Stimulated activated CD4-positive, alpha-beta T cell treated with anti-CD3 and anti-CD28 coated beads, Interleukin-4, amount 100 ng/mL, for 1 hour (primary cell): Measurements from ENCODE around the gene EPS15.

Experiments
- DNase-seq: peaks from one replicate; pipeline ENCODE4 v3.0.0-alpha.2; 2020

Gene EPS15

DNA sequence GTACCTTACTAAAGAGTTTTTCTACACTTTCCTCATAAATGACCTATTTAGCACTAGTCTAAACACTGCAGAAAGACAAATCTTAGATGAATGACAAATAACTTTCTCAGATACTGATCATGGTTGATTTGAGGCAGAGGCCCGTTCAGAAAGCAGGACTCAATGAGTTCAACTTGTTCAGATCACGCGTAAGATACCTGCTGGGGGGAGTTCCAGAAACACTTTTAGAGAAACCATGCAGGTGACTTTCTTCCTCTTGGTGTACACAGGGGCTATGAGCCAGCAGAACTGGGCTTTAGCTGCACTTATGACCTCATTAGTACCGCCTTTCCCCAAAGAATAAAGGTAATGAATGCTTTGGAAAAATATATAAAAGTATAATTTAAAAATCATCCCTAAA is 149.9 kb downstream of the EPS15 start:
- DNase-seq = no peak

DNA sequence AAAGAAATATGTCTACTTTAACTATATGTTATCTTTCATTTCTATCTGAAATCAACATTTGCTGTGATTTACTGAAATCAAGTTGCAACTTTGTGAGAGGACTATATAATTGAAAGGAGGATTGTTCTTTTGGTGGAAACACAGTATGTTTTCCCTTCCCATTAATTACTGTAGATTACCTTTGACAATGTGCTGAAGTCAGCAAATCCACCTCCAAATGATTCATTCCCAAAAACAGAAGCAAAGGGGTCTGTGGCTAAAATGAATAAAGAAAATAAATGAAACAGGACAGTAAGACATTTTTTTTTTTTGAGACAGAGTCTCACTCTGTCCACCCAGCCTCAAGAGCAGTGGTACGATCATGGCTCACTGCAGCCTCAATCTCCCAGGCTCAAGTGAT is 153.3 kb downstream of the EPS15 start:
- DNase-seq = no peak

DNA sequence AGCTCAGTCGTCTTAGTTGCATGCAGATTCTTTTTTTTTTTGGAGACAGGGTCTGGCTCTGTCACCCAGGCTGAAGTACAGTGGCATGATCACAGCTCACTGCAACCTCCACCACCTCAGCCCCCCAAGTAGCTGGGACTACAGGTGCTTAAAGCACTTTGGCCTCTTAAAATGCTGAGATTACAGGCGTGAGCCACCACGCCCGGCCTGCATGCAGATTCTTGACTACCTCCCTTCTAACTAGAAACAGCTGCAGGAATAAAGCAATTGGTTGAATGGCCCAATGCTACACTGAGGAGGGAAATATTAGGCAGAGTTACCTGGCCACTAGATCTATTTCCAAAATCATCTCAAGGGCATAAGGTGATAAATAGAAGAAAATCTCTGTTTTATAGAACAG is 159.2 kb downstream of the EPS15 start:
- no peak for DNase-seq

DNA sequence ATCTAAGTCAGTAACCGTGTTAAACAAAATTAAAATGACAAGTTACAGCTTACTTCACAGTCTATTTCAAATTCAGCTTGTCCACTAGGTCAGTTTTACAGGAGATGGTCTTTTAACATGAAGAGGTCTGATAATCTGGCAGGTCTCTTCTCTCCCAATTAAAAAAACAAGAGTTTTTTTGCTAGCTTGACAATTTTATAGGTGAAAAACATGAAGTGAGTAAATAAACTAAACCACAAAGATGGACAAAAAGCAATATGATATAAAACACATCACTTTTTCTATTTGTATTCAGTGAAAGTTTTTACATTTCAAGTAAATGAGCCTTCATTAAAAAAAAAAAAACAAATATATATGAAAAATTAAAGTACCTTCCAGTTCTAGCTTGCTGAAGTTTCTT is 163.7 kb downstream of the EPS15 start:
- DNase-seq = no peak

DNA sequence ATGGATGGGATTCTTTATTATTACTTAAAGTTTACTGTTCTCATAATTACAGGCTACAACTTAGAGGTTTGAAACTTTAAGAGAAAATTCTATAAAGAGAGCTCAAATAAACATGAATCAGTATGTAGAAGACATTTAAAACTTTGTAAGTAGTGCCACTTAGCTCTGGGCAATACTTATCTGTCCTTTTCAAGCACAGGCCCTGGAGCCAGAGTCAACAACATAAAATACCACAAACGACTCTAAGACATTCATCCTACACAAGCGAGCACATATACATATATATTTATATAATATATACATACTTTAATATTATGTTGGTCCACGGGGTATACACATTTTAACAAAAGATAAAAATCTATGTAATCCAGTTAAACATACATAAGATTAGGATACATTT is 164.7 kb downstream of the EPS15 start:
- DNase-seq = no peak

DNA sequence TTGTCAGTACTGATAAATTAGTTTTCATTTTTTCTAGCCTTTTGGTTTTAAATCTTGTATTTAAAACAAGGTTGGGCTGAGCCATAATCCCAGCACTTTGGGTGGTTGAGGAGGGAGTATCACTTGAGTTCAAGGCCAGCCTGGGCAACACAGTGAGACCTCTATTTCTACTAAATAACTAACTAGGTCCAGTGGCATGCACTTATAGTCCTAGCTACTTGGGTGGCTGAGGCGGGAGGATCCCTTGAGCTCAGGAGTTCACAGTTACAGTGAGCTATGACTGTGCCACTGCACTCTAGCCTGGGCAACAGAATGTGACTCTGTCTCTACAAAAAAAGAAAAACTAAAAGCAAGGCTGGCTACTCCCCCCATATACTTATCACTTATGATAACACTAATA is 167.2 kb downstream of the EPS15 start:
- no peak for DNase-seq

DNA sequence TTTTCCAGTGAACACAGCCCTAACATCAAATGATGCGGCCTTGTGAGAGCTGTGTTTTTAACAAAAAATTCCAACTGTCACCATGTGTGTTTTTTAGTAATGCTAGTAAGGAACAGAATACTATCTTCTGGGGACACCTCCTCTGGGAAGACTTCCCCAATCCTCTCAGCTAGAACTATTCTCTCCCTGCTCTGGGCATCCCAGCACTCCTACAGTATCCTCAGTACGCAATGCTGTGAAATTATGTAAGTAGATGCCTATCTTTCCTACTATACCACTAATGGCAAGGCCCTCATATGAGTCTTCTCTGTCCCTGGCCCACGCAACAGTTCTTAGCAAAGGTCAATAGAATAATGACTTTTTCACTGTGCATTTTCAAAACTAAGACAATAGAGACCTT is 169.2 kb downstream of the EPS15 start:
- no peak for DNase-seq

DNA sequence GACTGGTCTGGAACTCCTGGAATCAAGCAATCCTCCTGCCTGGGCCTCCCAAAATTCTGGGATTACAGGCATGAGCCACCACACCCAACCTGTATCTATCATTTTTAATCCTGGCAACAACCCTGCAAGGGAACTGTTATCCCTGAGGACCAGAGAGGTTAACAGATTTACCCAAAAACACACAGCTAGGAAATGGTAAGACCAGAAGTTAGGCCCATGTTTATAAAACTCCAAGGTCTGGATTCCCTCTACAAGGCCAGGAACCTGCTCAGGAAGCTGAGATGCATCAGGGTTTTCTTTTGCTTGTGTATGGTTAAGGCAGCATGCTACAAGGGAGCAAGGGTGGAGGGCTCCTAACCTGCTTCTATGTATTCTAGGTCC is 170.9 kb downstream of the EPS15 start:
- no peak for DNase-seq

DNA sequence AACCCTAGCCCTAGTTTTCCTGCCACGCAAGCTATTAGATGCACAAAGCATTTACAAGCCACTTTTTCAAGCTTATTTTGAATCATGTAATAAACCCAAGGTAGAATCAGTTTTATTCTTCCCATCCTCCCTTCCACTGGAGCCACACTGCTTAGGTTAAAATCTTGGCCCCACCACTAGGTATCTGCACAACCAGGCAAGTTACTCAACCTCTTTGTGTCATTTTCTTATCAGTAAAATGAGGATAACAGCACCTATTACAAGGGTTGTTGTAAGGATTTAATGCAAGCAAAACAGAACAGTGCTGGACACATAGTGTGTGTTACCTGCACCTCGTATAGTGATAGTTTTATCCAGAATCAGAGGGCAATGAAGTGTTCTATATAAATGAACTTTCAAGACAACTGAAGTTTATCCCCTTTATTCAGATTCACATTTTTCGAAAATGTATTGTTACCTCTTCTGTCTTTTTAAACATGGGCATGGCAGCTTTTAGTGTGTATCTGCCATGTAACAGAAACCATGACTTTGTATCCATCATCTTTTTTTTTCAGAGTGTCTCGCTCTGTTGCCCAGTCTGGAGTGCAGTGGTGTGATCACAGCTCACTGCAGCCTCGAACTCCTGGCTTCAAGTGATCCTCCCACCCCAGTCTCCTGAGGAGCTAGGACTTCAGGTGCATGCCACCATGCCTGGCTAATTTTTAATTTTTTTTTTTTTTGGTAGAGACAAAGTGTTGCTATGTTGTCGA is 171.5 kb downstream of the EPS15 start:
- no peak for DNase-seq

DNA sequence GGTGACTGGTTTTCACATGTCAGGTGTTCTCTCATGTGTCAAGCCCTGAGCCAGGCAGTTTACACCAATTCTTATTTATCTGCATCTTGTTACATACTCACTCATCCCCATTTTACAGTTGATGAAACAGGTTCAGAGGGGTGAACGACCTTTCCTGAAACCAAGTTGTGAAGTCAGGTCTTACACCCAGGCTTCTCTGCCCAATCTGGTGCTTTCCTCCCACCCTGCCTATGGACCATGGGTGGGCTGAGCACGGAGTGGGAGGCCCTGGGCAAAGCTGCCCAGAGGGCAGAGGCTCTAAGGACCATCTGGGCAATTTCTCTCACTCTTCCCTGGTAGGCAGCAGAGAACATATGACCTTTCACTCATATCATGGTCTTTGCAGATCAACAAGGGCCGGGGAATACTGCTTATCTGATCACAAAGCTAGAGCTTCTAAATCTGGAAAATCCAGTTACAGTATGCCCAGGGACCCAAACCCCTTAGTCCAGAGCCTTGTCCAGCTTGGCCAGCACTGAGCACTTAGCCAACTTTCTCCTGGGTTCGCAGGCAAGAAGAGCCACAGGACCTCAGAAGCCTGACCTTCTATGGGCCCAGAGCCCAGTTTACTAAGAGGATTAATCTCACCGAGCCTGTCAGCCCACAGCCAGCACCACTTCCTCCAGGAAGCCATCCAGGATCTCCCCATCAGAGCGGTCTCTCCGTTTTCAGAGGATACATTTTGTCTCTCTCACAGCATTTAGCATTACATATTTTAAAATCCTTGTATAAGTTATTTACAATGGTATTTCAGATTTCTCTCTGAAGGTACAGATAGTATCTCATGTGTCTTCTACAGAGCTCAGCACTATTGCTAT is 172.8 kb downstream of the EPS15 start:
- no peak for DNase-seq

DNA sequence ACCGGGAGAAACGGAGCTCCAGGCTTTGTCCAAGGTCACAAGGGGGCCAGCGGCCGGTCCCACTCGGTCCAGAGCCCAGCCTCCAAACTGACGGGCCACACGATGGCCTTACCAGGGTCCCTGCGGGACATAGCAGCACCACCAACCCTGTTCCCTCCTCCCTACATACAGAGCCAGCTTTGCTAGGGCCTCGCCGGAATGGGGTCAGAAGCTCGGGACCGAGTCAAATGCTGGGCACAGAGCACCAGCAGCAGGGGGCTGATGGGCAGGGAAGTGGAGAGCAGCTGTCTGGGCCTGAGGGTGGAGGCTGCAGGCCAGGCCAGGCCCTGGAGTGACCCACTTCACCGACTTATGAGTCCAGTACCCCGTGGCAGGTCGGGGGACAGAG is 173.8 kb downstream of the EPS15 start:
- DNase-seq = no peak

DNA sequence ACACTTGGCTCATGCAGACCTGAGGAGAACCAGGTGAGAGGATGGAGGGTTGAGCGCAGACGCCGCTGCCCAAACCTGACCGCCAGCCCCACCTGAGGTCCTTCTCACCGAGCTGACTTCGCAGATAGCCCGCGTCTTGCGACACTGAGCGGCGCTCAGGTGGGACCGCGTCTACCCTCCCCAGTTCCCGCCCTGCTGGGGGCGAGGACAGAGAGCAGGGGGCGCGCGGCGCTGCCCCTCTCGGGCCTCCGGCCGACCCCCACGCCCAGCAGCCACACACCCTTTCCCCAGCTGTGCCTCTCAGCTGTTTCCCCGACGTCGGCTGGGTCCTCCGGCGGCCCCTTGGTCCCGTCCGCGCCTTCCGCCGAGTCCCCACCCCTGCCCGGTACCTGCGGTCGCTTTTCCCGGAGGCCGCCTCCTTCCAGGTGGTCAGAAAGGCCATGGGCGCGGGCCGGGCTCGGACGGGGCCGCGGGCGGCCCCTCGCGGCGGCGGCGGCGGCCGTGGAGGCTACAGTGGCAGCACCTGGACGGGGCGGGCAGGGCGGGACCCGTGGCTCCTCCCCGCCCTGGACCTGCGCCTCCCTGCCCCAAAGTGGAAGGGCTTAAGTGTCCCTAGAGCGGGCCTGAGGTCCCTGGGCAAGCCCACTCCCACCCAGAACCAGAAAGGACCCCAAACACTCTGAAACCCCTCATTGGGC is 174.3 kb downstream of the EPS15 start:
- no peak for DNase-seq

DNA sequence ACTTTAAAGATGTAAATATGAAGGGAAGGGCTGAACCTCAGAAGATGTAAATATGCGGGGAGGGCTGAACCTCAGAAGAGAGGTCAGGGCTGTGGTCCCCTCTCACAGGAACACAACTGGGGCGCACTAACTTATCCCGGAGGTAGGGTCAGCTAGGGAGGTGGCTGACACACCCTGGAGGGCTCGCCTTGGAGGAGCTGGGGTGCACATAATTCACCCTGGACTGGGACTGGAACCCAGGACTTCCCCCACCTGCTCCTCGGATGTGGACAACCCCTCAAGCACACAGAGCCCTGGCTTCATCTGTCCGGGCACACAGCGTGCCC is 174.8 kb downstream of the EPS15 start:
- no peak for DNase-seq

DNA sequence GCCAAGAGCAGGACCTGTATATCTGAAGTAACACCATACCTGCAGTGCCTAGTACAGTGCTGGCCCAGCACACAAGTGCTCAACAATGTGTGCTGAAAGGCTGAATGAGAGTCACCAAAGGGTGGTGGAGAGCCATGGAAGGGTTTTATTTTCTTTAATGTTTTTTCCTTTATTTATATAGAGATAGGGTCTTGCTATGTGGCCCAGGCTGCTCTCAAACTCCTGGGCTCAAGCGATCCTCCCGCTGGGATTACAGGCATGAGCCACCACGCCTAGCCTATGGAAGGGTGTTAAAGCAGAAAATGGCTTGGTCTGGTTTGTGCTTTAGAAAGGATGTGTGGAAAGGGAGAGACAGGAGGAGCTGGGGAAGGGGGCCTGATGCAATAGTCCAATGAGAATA is 175.4 kb downstream of the EPS15 start:
- DNase-seq = no peak

DNA sequence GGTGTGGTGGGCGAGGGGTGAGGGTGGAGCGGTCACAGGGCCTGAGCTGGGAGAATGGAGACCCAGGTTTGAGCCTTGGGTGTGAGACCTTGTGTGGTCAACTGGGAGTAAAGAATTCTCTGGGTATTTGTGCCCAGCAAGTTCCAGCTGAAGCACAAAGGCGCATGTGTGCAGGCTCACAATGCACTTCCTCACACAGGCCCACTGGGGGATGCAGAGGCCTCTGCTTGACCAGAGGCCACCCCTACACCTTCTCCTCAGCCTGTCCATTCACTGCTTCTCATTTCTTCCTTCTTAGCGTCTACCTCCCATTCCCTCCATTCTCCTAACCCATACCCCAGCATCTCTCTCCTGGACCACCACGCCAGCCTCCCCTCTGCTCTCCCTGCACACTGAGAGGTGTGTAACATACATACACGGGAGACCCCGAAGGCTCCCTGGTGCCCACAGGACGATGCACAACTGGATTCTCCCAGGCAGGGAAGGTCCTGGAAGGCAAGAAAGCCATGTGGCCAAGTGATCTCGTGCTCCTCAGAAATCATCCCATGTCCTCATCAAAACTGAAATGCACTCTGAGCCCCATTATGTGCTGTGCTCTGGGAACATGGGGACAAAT is 176.4 kb downstream of the EPS15 start:
- no peak for DNase-seq

DNA sequence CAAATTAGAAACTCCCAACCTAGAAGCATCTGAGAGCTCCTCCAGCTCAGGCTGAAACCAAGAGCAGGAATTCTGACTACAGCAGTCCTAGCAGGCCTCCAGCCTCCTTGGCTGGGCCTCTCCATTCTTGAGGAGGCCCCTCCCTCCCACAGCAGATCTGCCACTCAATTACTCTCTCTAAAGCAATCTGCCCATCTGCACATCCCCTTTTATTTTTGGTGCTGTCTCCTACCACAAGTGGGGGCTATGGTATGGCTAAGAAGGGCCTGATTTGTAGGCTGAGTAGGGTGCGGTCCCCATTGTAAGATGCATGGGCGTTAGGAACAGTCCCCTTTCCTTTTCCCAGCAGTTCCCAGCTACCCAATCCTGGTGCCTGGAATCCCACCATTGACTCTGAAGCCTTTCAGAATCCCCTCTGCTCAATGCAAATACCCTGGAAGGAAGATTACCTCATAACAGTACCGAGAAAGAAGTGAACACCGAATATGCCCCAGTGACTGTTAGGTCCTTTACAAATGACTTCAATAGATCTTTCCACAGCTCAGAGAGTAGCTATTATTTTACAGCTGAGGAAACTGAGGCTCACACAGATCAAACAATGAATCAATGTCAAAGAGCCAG is 177.1 kb downstream of the EPS15 start:
- DNase-seq = no peak

DNA sequence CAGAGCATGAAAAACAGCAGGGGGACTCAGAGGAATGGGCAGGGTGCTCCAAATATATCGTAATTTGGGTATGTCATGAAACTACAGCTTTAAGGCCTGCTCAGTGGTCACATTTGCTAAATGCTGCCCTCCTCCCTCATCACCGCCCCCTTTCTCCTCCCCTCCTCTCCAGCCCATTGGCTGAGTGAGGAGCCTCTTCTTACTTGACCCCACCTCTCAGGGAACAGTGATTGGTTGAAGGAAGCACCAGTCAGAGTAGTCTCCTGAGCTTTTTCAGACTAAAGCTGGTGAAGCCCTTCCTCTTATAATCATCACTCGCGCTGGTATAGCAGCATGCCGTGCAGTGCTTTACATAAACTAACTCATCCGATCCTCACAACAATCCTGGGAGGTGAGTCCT is 178.7 kb downstream of the EPS15 start:
- no peak for DNase-seq

DNA sequence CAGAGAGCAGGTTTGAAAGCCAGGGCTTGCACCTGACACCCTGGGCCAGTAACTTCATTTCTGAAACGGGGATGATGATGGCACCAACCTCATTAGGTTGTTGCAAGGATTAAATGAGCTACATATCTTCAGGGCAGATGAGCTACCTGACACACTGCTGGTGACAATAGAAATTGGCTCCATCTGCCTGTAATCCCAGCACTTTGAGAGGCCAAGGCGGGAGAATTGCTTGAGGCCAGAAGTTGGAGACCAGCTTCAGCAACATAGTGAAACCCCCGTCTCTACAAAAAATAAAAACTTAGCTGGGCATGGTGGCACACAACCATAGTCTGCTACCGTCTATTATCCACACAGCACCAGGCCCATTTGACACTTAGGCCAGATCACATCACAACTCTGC is 182.4 kb downstream of the EPS15 start:
- DNase-seq = no peak

DNA sequence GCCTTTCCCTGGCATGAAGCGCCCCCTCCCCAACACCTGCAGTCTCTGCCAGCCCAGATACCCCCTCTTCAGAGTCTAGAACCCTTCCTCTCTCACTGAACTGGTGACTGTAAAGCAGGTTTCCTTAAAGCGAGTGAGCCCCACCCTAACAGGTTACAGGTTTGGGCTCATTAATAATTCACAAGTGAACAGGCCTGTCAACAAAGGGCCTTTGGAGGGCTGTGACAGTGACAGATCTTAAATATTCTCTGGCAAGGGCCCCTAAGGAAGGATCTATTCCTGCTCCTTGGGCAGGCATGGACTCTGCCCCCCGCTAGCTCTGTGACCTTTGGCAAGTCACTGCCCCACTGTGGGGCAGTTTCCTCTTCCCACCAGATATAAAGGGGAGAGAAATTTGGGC is 183.1 kb downstream of the EPS15 start:
- DNase-seq = no peak

DNA sequence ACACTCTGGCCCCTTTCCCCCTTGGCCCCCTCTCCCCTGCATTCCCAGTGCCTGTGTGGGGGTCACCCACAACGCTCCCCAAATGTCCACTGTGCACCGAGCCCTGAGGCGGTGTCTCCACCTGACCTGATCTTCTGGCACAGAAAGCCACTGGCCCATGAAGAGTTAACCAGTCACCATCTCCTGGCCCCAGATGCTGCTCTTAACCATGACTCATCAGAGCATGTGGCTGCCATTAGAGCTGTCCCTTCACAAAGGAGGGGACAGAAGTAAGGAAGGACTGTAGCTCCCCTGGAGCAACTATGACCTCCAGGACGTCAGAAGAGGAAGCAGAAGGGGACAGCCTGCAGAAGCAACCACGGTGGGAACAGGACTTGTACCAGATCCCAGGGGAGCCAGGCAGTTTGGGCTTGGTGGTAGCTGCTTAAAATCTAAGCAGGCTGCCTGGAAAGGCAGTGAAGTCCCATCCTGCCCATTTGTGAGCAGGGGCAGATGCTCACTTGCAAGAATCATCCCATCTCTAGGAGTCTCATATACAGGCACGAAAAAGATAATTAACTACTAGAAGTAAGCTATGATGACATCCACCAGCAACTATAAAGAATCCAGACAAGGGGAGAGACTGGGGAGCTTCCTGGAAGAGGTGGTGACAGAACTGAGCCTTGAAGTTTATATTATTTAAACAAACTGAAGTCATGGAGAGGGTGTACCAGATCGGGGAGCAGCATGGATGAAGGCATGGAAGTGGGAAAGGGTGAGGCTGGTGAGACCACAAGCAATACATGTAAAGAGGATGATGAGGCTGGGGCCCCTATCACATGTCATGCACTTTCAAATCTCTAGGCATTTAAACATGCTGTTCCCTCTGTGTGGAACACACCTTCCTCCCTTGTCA is 187.6 kb downstream of the EPS15 start:
- no peak for DNase-seq

DNA sequence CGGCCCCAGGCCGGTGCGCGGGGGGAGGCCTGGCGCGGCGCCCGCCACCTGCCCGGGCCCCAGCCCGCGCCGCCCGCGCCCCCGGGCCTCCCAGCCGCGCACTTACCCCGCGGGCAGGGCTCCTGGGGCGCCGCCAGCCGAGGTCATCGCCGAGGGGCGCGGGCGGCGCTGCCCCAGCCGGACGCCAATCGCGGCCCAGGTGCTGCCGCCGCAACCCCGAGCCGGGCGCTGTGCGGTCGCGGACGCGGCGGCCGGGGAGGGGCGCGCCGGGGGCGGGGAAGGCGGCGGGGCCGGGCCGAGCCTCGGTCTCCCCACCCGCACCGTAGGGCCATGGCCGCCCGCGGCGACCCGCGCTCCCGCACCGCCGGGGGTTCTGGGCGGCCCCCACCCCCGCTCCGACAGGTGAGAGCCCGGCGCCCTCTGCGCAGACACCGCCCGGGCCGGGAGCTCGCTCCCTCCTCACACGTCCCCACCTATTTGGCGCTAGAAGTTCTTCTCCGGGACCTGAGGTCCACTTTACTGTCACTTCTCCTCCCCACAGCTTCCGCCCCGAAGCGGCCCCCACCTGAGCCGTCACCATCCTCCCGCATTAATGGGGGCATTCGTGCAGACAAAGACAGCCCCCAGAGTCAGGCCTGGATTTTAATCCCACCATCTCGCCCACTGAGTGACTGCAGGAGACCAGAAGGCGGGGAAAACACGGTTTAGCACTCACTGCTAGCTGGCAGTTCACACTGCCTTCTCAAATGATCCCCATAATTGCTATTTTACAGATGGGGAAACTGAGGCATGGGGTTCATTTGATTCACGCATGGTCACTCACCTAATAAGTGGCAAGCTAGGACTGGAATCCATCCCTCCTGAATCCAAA is 188.5 kb downstream of the EPS15 start, which contains the start of gene TTC39A:
Gene TTC39A, minus strand, starts transcription at position 232 of the 871 bp plus-strand sequence. Its CDS starts 85 bp downstream, at position 147.
- DNase-seq = no peak
